H9 (cell line): ENCODE results near the gene FNIP2. TPM values are rescaled to one million over a fixed set of nuclear protein-coding genes. Genes with fewer than 3 reads are reported as not detected.

ENCODE experiments used
- DNase-seq: peaks from one replicate; pipeline ENCODE4 v3.0.0-alpha.2; 2017
- H2AFZ ChIP-seq: one replicate; pipeline ENCODE4 v1.6.1; 2013; ENCODE audit warnings: mild to moderate bottlenecking, low read length, control low read depth, moderate library complexity
- H2AK5ac ChIP-seq: 2 replicates; pipeline ENCODE4 v1.6.1; 2013; ENCODE audit warnings: low read length, control low read depth, mixed read lengths; ENCODE audit not compliant: insufficient read length
- H2BK120ac ChIP-seq: one replicate; pipeline ENCODE4 v1.6.1; 2013; ENCODE audit warnings: low read depth, mild to moderate bottlenecking, low read length, control low read depth, inconsistent platforms; ENCODE audit not compliant: poor library complexity, severe bottlenecking
- H2BK12ac ChIP-seq: 2 replicates; pipeline ENCODE4 v1.6.1; 2013; ENCODE audit warnings: low read length, control low read depth, mixed read lengths, low read depth; ENCODE audit not compliant: insufficient read length
- H2BK15ac ChIP-seq: 2 replicates; pipeline ENCODE4 v1.6.1; 2013; ENCODE audit warnings: low read depth, low read length, control low read depth
- H2BK20ac ChIP-seq: one replicate; pipeline ENCODE4 v1.6.1; 2013; ENCODE audit warnings: low read depth, mild to moderate bottlenecking, low read length, control low read depth, inconsistent platforms; ENCODE audit not compliant: poor library complexity, severe bottlenecking
- H2BK5ac ChIP-seq: 2 replicates; pipeline ENCODE4 v1.6.1; 2013; ENCODE audit warnings: low read length, control low read depth, mixed read lengths; ENCODE audit not compliant: insufficient read length
- H3K14ac ChIP-seq: 2 replicates; pipeline ENCODE4 v1.6.1; 2013; ENCODE audit warnings: low read length, control low read depth; ENCODE audit not compliant: insufficient read depth
- H3K18ac ChIP-seq: 2 replicates; pipeline ENCODE4 v1.6.1; 2013; ENCODE audit warnings: low read depth, mild to moderate bottlenecking, mixed read lengths, low read length, control low read depth; ENCODE audit not compliant: insufficient read length
- H3K23ac ChIP-seq: 2 replicates; pipeline ENCODE4 v1.6.1; 2013; ENCODE audit warnings: low read length, control low read depth, mixed read lengths, low read depth; ENCODE audit not compliant: insufficient read length
- H3K23me2 ChIP-seq: 2 replicates; pipeline ENCODE4 v1.6.1; 2013; ENCODE audit warnings: low read depth, mild to moderate bottlenecking, mixed read lengths, low read length, control low read depth; ENCODE audit not compliant: insufficient read length, poor library complexity, severe bottlenecking
- H3K27ac ChIP-seq: 2 replicates; pipeline ENCODE4 v1.5.1; 2013; ENCODE audit warnings: low read length, control low read depth, mixed read lengths, low read depth; ENCODE audit not compliant: insufficient read length
- H3K27me3 ChIP-seq: 2 replicates; pipeline ENCODE4 v1.6.1; 2013; ENCODE audit warnings: low read length, control low read depth, inconsistent platforms; ENCODE audit not compliant: insufficient read depth
- H3K4ac ChIP-seq: 2 replicates; pipeline ENCODE4 v1.6.1; 2013; ENCODE audit warnings: low read depth, mild to moderate bottlenecking, control low read depth, inconsistent platforms, low read length, moderate library complexity
- H3K4me1 ChIP-seq: 2 replicates; pipeline ENCODE4 v1.6.1; 2013; ENCODE audit warnings: low read length, control low read depth, inconsistent platforms; ENCODE audit not compliant: insufficient read depth
- H3K4me2 ChIP-seq: 2 replicates; pipeline ENCODE4 v1.6.1; 2013; ENCODE audit warnings: low read length, control low read depth, mixed read lengths; ENCODE audit not compliant: insufficient read length, insufficient read depth
- H3K56ac ChIP-seq: 2 replicates; pipeline ENCODE4 v1.6.1; 2013; ENCODE audit warnings: low read depth, mild to moderate bottlenecking, mixed read lengths, low read length, control low read depth; ENCODE audit not compliant: insufficient read length
- H3K79me1 ChIP-seq: 2 replicates; pipeline ENCODE4 v1.6.1; 2013; ENCODE audit warnings: low read depth, mild to moderate bottlenecking, moderate library complexity, low read length, control low read depth, inconsistent platforms; ENCODE audit not compliant: insufficient read depth, poor library complexity, severe bottlenecking
- H3K79me2 ChIP-seq: 2 replicates; pipeline ENCODE4 v1.6.1; 2013; ENCODE audit warnings: low read length, control low read depth, inconsistent platforms; ENCODE audit not compliant: insufficient read depth
- H3K9ac ChIP-seq: 2 replicates; pipeline ENCODE4 v1.6.1; 2013; ENCODE audit warnings: low read length, control low read depth, mixed read lengths; ENCODE audit not compliant: insufficient read length; ENCODE audit errors: extremely low read depth
- H3K9me3 ChIP-seq: one replicate; pipeline ENCODE4 v1.6.1; 2013; ENCODE audit warnings: low read depth, low read length, inconsistent platforms; ENCODE audit not compliant: control insufficient read depth
- H3T11ph ChIP-seq: one replicate; pipeline ENCODE4 v1.6.1; 2013; ENCODE audit warnings: mild to moderate bottlenecking, low read length, control low read depth, inconsistent platforms
- H4K20me1 ChIP-seq: one replicate; pipeline ENCODE4 v1.6.1; 2013; ENCODE audit not compliant: control insufficient read depth, insufficient read length, insufficient read depth
- H4K5ac ChIP-seq: 2 replicates; pipeline ENCODE4 v1.6.1; 2013; ENCODE audit warnings: low read depth, mild to moderate bottlenecking, mixed read lengths, low read length, control low read depth; ENCODE audit not compliant: insufficient read length
- H4K8ac ChIP-seq: replicated peaks from 2 replicates; pipeline ENCODE4 v1.6.1; 2013; ENCODE audit warnings: low read length, control low read depth, mixed read lengths, low read depth; ENCODE audit not compliant: insufficient read length
- H4K91ac ChIP-seq: 2 replicates; pipeline ENCODE4 v1.6.1; 2013; ENCODE audit warnings: low read depth, mild to moderate bottlenecking, moderate library complexity, mixed read lengths, low read length, control low read depth; ENCODE audit not compliant: insufficient read length
- H3K27ac Mint-ChIP-seq, 3 experiments: 2 replicates in 2 of 3; 3 replicates in 1 of 3; pipeline ENCODE4 v1.8.0; 2020 to 2021; ENCODE audit warnings: mixed read lengths in 3 of 3, mild to moderate bottlenecking in 1 of 3, moderate library complexity in 1 of 3
- H3K27me3 Mint-ChIP-seq: 2 replicates; pipeline ENCODE4 v1.8.0; 2021; ENCODE audit warnings: low read depth, mild to moderate bottlenecking, moderate library complexity, mixed read lengths
- H3K36me3 Mint-ChIP-seq, 3 experiments: 2 replicates in 2 of 3; 3 replicates in 1 of 3; pipeline ENCODE4 v1.8.0; 2020 to 2021; ENCODE audit warnings: low read depth in 3 of 3, mixed read lengths in 3 of 3; ENCODE audit not compliant: insufficient read depth in 1 of 3
- H3K4me1 Mint-ChIP-seq, 2 experiments: 2 replicates each; pipeline ENCODE4 v1.8.0; 2020; ENCODE audit warnings: mixed read lengths in 2 of 2
- H3K4me3 Mint-ChIP-seq, 2 experiments: 2 replicates in 1 of 2; 3 replicates in 1 of 2; pipeline ENCODE4 v1.8.0; 2020 to 2021; ENCODE audit warnings: mild to moderate bottlenecking in 2 of 2, mixed read lengths in 2 of 2, moderate library complexity in 1 of 2
- H3K9me3 Mint-ChIP-seq, 2 experiments: 2 replicates in 1 of 2; 3 replicates in 1 of 2; pipeline ENCODE4 v1.8.0; 2020; ENCODE audit warnings: mild to moderate bottlenecking in 2 of 2, mixed read lengths in 2 of 2, moderate library complexity in 1 of 2
- CTCF ChIP-seq: fragments of 200-600 bp; sonication (generic); conservative IDR thresholded peaks from 3 replicates; pipeline ENCODE4 v1.8.0; 2021; ENCODE audit warnings: antibody characterized with exemption, mild to moderate bottlenecking
- WGBS: extraction: QIAGEN DNeasy Blood & Tissue Kit; methylation state at CpG from one replicate; pipeline ENCODE4 v1.1.7; 2013; ENCODE audit warnings: missing lambda C conversion rate, low lambda C conversion rate, mixed read lengths; ENCODE audit not compliant: insufficient read length; ENCODE audit errors: extremely low coverage; 5-methylcytosine and 5-hydroxymethylcytosine counted together
- total RNA-seq: library from RNA; stranded (reverse); gene quantifications from 2 replicates; pipeline ENCODE4 v1.2.1, GENCODE V29; 2021

Gene FNIP2
- total RNA-seq, 1 experiment from 2014 or later, result 9.6 TPM

GRCh38 chr4:158904815-158905214 lies 136.0 kb downstream of the FNIP2 start:
- Histone ChIP-seq H2BK120ac (no peak overlapping the region), H3K23me2 (no peaks in the 10 kb centered on the region), H2BK15ac (no peak overlapping the region), H3K18ac (no peak overlapping the region), H3K9ac (no peak overlapping the region), H3T11ph (no peak overlapping the region), H3K4me2 (no peak overlapping the region), H3K23ac (no peak overlapping the region), H4K91ac (no peak overlapping the region), H3K4me1 (no peaks in the 10 kb centered on the region; the same call in 1 of the 2 replicates), H2AFZ (no peak overlapping the region), H3K56ac (no peak overlapping the region), H4K5ac (no peak overlapping the region), H2BK5ac (no peak overlapping the region), H4K20me1 (no peaks in the 10 kb centered on the region), H3K79me1 (no peaks in the 10 kb centered on the region), H4K8ac (no peak overlapping the region), H3K9me3 (no peaks in the 10 kb centered on the region), H3K27me3 (no peaks in the 10 kb centered on the region; the same call in 1 of the 2 replicates), H3K14ac (no peak overlapping the region), H3K27ac (no peak overlapping the region), H2BK12ac (no peak overlapping the region), H2AK5ac (no peak overlapping the region), H3K79me2 (no peaks in the 10 kb centered on the region), H2BK20ac (no peak overlapping the region), H3K4ac (no peak overlapping the region)
- no peak for TF ChIP-seq CTCF
- no peaks in the 10 kb centered on the region for H3K27me3 Mint-ChIP-seq
- DNase-seq, result no peak
- no CpG with 5 or more reads among the region's 1 CpG for WGBS
- H3K9me3 Mint-ChIP-seq, result peaks cover 0 to 9% of the 10 kb centered on the region in 2 experiments; a peak in 2 of 5 replicates
- H3K4me1 Mint-ChIP-seq, result peaks cover 17 to 18% of the 10 kb centered on the region in 2 experiments
- no peak overlapping the region for H3K4me3 Mint-ChIP-seq
- H3K36me3 Mint-ChIP-seq, result peaks cover 2 to 15% (median 7%) of the 10 kb centered on the region in 3 experiments; a peak in 5 of 7 replicates
- H3K27ac Mint-ChIP-seq, result no peak overlapping the region
